H1 (cell line): ENCODE measurements around the gene FOXN1.

ENCODE experiments used
- CTCF ChIP-seq, 3 experiments: IDR thresholded peaks; 1 replicate in 2 of 3; 2 replicates in 1 of 3; pipeline versions ENCODE4 v1.5.1 to v1.6.1; 2011; ENCODE audit warnings: low read length in 3 of 3, mild to moderate bottlenecking in 3 of 3, inconsistent platforms in 2 of 3, low read depth in 1 of 3, moderate library complexity in 1 of 3; ENCODE audit not compliant: insufficient read depth in 1 of 3; ENCODE audit errors: control extremely low read depth in 1 of 3
- EZH2 ChIP-seq: fragments of 200-600 bp; sonication (generic); IDR thresholded peaks from 2 replicates; pipeline ENCODE4 v1.7.1; 2012; ENCODE audit warnings: low read depth, mild to moderate bottlenecking, moderate library complexity, low read length, inconsistent platforms; ENCODE audit not compliant: severe bottlenecking
- TEAD4 ChIP-seq: IDR thresholded peaks from 2 replicates; pipeline ENCODE4 v1.6.1; 2012; ENCODE audit warnings: low read depth, low read length, inconsistent platforms, mixed read lengths
- USF2 ChIP-seq: IDR thresholded peaks from 2 replicates; pipeline ENCODE4 v1.6.1; 2011; ENCODE audit warnings: low read length, improper control_type of control experiment

DNA sequence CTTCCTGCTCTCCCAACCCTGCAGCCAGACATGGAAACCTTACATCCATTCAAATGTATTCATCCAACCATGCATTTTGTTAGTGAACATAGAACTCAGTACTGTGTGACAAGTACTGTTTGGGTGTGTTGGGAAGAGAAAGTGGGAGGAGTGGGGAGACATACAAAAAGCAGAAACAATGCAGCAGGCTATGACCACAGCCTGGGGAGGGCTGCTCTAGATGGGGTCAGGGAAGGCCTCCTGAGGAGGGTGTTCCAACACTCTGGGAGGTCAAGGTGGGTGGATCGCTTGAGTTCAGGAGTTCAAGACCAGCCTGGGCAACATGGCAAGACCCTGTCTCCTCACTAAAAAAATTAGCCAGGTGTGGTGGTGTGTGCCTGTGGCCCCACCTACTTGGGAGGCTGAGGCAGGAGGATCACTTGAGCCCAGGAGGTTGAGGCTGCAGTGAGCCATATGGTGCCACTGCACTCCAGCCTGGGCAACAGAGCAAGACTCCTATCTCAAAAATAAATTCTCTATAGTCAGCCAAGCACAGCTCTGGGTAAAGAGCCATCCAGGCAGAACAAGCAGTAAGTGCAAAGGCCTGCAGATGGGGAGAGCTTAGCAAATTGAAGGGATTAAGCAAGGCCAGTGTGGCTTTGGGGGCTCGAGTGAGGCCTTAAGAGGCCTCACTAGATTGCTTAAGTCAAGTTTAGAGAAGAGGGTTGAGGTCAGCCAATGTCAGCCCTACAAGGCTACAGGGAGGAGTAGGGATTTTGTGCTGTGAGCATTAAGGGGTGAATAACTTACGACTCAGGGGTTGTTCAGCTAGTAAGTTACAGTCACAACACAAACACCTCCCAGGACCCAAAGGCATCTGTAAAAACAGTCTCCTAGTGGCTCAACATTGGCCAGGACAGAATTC lies 27.2 kb upstream of the FOXN1 start:
- TF ChIP-seq TEAD4, result no peak
- no peak for TF ChIP-seq CTCF (IDR thresholded peaks at IDR 0.05; ENCODE audit: control extremely low read depth in 1 of 3, insufficient read depth in 1 of 3, low read depth in 1 of 3, low read length in 3 of 3)
- no peak for TF ChIP-seq EZH2
- TF ChIP-seq USF2, result no peak
